Body of pancreas (tissue), 4 donors: ENCODE data around the gene TRIP11. TPM values are rescaled to one million over a fixed set of nuclear protein-coding genes. Genes with fewer than 3 reads are reported as not detected.

Experiments used
- ATAC-seq: fragments of 150-250 bp; one replicate; pipeline ENCODE4 v1.9.1; 2016
- DNase-seq, 4 donors: peaks; one replicate each; pipeline ENCODE4 v3.0.0-alpha.2; 2019
- H3K27ac ChIP-seq, 4 donors: fragments of 200-600 bp; sonication (generic); 1 replicate in 3 of 4; 2 replicates in 1 of 4; pipeline versions ENCODE4 v1.5.1 to v1.6.1; 2016 to 2019; ENCODE audit warnings: mild to moderate bottlenecking in 1 of 4, mixed read lengths in 1 of 4, moderate library complexity in 1 of 4
- H3K27me3 ChIP-seq, 2 donors: fragments of 200-600 bp; sonication (generic); one replicate each; pipeline ENCODE4 v1.6.0; 2016; ENCODE audit warnings: mild to moderate bottlenecking in 1 of 2
- H3K36me3 ChIP-seq, 2 donors: fragments of 200-600 bp; sonication (generic); replicated peaks in 1 of 2; 2 replicates each; pipeline ENCODE4 v1.5.1; 2016; ENCODE audit warnings: low read depth in 2 of 2; ENCODE audit not compliant: insufficient read depth in 1 of 2
- H3K4me1 ChIP-seq: fragments of 200-600 bp; sonication (generic); one replicate; pipeline ENCODE4 v1.6.0; 2016
- H3K4me3 ChIP-seq, 2 donors: fragments of 200-600 bp; sonication (generic); 1 replicate in 1 of 2; 2 replicates in 1 of 2; pipeline ENCODE4 v1.5.1; 2016 to 2019
- H3K9me3 ChIP-seq, 3 donors: fragments of 200-600 bp; sonication (generic); 1 replicate in 2 of 3; 2 replicates in 1 of 3; pipeline ENCODE4 v1.5.1; 2016
- CTCF ChIP-seq, 7 experiments: fragments of 450-650 bp in 4 of 7; fragments of 200-600 bp in 3 of 7; sonication (generic) in 3 of 7; IDR thresholded peaks; one replicate each; pipeline ENCODE4 v1.5.1; 2016 to 2019; ENCODE audit warnings: antibody characterized with exemption in 7 of 7
- POLR2A ChIP-seq, 3 donors: fragments of 450-650 bp; IDR thresholded peaks; one replicate each; pipeline ENCODE4 v1.6.1; 2016; ENCODE audit warnings: antibody characterized with exemption in 3 of 3, mild to moderate bottlenecking in 2 of 3
- whole genome bisulfite sequencing, 2 donors: methylation state at CpG; one replicate each; pipeline ENCODE4 v1.1.5; 2017; 5-methylcytosine and 5-hydroxymethylcytosine counted together
- intact Hi-C: fragments of 100-400 bp; cut with DNase I; formaldehyde crosslinking; loops from one replicate; pipeline ENCODE4 v1.15.1; 2023
- total RNA-seq, 2 donors: library from RNA; depleted of rRNA; stranded (reverse); fragments of >200 nt; gene quantifications; one replicate each; pipeline ENCODE4 v1.1.0, GENCODE V29; 2016

TRIP11 gene
- total RNA-seq, 2 donors from 2014 or later: 25.2 to 33.6 TPM

GRCh38 chr14:91945751-91946621 is 93.9 kb downstream of the TRIP11 start:
- TF ChIP-seq POLR2A (IDR thresholded peaks at IDR 0.05): no peak
- no peak for TF ChIP-seq CTCF (IDR thresholded peaks at IDR 0.05)
- no peaks in the 10 kb centered on the region for H3K27me3 ChIP-seq
- DNase-seq (no peak), ATAC-seq (no peak)
- H3K4me1 ChIP-seq: peaks cover 5% of the 10 kb centered on the region
- no peaks in the 10 kb centered on the region for H3K36me3 ChIP-seq
- WGBS, 2 donors: 48 to 60% methylated on average over 10 of the region's 10 CpGs
- peak overlapping the region in 2 of 4 donors; percentile 57 to 66 for H3K27ac ChIP-seq
- intact Hi-C loops: no loop called here
- no peaks in the 10 kb centered on the region for H3K9me3 ChIP-seq
- H3K4me3 ChIP-seq: no peak overlapping the region

- 91 to 93% methylated on average over 9 of the region's 9 CpGs for WGBS, 2 donors
- intact Hi-C loops: no loop called here
- peaks cover 8% of the 10 kb centered on the region for H3K4me1 ChIP-seq
- H3K9me3 ChIP-seq: no peaks in the 10 kb centered on the region
- H3K4me3 ChIP-seq: no peak overlapping the region
- DNase-seq: no peak
- H3K27ac ChIP-seq: no peak overlapping the region
- no peaks in the 10 kb centered on the region for H3K36me3 ChIP-seq
- no peak for TF ChIP-seq CTCF (IDR thresholded peaks at IDR 0.05)
- no peak for ATAC-seq
- H3K27me3 ChIP-seq: no peaks in the 10 kb centered on the region
These were observed 96.9 kb downstream of the TRIP11 start for GRCh38 chr14:91942946-91943345.

- DNase-seq (no peak), ATAC-seq (no peak)
- Histone ChIP-seq H3K27ac (no peak overlapping the region), H3K27me3 (no peaks in the 10 kb centered on the region), H3K4me1 (peaks cover 8% of the 10 kb centered on the region), H3K4me3 (no peak overlapping the region), H3K9me3 (no peaks in the 10 kb centered on the region), H3K36me3 (no peaks in the 10 kb centered on the region)
- intact Hi-C loops: no loop called here
- WGBS, 2 donors: 58 to 70% methylated on average over 1 of the region's 1 CpG
- TF ChIP-seq CTCF (IDR thresholded peaks at IDR 0.05) (no peak), POLR2A (IDR thresholded peaks at IDR 0.05) (no peak)
These were observed 97.7 kb downstream of the TRIP11 start for GRCh38 chr14:91942128-91942527.

- Histone ChIP-seq H3K27ac (no peak overlapping the region), H3K9me3 (no peaks in the 10 kb centered on the region), H3K36me3 (no peaks in the 10 kb centered on the region), H3K4me3 (no peak overlapping the region), H3K27me3 (no peaks in the 10 kb centered on the region), H3K4me1 (peaks cover 8% of the 10 kb centered on the region)
- TF ChIP-seq POLR2A (IDR thresholded peaks at IDR 0.05): no peak
- no peak for TF ChIP-seq CTCF (IDR thresholded peaks at IDR 0.05)
- WGBS, 2 donors: 68 to 69% methylated on average over 3 of the region's 3 CpGs
- ATAC-seq: no peak
- intact Hi-C loops: no loop called here
- no peak for DNase-seq
These were observed 99.7 kb downstream of the TRIP11 start for GRCh38 chr14:91940209-91940608.

- intact Hi-C loops: no loop called here
- Histone ChIP-seq H3K4me3 (no peak overlapping the region), H3K27ac (no peak overlapping the region), H3K27me3 (no peaks in the 10 kb centered on the region), H3K36me3 (no peaks in the 10 kb centered on the region), H3K4me1 (peaks cover 6% of the 10 kb centered on the region), H3K9me3 (no peaks in the 10 kb centered on the region)
- WGBS, 2 donors: 75 to 78% methylated on average over 6 of the region's 6 CpGs
- DNase-seq: no peak
- TF ChIP-seq CTCF (IDR thresholded peaks at IDR 0.05) (no peak), POLR2A (IDR thresholded peaks at IDR 0.05) (no peak)
- ATAC-seq: no peak
These were observed 104.3 kb downstream of the TRIP11 start for GRCh38 chr14:91935586-91935985.
